ENCODE data around the gene FAM209B.
"Not testable (repeated sequence)": the region's sequence is repeated elsewhere in the genome, so short reads cannot be mapped to it uniquely, and the experiment has no call there.

Gene FAM209B

DNA sequence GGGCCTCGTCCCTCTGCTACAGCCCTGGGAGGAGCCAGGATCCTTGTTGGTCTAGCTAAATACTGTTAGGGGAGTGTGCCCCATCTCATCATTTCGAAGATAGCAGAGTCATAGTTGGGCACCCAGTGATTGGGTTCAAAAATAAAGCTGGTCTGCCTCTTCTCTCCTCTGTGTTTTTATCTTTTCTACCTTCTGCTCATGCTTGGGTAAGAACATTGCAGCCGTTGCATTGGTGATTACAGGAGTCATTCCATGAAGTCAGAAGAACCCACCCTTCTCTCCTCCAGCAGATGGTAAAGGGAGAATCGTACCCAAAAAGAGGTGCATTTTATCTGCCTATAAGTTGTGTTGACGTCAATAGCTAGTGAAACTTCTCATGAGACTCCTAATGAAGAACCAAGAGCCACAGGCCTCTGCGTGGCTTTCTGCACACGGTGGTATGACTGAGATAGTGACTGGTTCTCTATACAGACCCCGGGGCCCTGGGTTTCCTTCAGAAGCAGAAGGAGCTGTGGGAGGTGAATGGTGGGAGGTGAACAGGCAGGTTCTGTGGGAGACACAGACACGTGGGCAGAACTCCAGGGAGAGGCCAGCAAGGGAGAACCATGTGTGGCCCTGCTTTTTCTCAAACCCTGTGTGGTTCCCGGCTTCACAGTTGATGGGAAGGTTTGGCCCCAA, 14.2 kb upstream of the FAM209B start:
- H3K27me3 Mint-ChIP-seq: no peaks in the 10 kb centered on the region
- no peak overlapping the region for H3K27ac Mint-ChIP-seq
- peaks cover 36% of the 10 kb centered on the region for H3K9me3 Mint-ChIP-seq
- intact Hi-C loops (cut with micrococcal nuclease): no loop called here
- no peaks in the 10 kb centered on the region for H3K4me1 Mint-ChIP-seq (ENCODE audit: low read depth)
- H3K4me3 Mint-ChIP-seq: no peak overlapping the region
- H3K36me3 Mint-ChIP-seq (ENCODE audit: low read depth): peaks cover 78% of the 10 kb centered on the region

DNA sequence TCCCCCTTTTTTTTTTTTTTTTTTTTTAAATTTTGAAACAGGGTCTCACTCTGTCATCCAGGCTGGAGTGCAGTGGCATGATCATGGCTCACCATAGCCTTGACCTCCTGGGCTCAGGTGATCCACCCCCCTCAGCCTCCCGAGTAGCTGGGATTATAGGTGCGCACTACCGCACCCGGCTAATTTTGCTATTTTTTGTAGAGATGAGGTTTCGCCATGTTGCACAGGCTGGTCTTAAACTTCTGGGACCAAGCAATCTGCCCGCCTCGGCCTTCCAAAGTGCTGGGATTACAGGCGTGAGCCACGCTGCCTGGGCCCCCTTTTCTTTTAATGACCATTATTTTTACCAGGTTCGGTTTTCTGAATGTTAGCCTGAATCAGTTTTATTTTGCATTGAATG, 13.5 kb upstream of the FAM209B start:
- H3K27me3 Mint-ChIP-seq: no peaks in the 10 kb centered on the region
- H3K4me3 Mint-ChIP-seq: no peak overlapping the region
- peaks cover 71% of the 10 kb centered on the region for H3K36me3 Mint-ChIP-seq (ENCODE audit: low read depth)
- H3K4me1 Mint-ChIP-seq (ENCODE audit: low read depth): no peaks in the 10 kb centered on the region
- H3K27ac Mint-ChIP-seq: no peak overlapping the region
- H3K9me3 Mint-ChIP-seq: peaks cover 36% of the 10 kb centered on the region
- intact Hi-C loops (cut with micrococcal nuclease): no loop called here

DNA sequence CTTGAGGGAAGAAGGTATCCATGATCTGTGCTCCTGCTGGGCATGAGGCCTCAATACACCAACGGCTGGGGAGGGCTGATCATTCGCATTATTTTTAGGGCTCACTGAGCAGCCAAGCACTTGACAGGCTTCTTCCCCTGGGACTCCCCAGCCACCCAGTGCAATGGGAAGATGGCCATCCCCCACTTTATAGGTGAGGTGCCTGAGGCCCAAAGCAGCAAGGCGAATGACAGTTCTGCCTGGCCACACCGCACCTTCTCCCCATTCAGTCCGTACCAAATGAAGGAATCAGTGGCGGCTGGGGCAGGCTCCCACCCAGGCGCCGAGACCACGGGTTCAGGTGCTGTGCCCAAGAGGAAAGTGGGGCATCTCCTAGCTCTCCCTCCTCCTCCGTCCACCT, 12.9 kb upstream of the FAM209B start:
- no peak overlapping the region for H3K27ac Mint-ChIP-seq
- H3K4me1 Mint-ChIP-seq (ENCODE audit: low read depth): no peaks in the 10 kb centered on the region
- H3K36me3 Mint-ChIP-seq (ENCODE audit: low read depth): peaks cover 65% of the 10 kb centered on the region
- peaks cover 36% of the 10 kb centered on the region for H3K9me3 Mint-ChIP-seq
- intact Hi-C loops (cut with micrococcal nuclease): no loop called here
- no peaks in the 10 kb centered on the region for H3K27me3 Mint-ChIP-seq
- no peak overlapping the region for H3K4me3 Mint-ChIP-seq

DNA sequence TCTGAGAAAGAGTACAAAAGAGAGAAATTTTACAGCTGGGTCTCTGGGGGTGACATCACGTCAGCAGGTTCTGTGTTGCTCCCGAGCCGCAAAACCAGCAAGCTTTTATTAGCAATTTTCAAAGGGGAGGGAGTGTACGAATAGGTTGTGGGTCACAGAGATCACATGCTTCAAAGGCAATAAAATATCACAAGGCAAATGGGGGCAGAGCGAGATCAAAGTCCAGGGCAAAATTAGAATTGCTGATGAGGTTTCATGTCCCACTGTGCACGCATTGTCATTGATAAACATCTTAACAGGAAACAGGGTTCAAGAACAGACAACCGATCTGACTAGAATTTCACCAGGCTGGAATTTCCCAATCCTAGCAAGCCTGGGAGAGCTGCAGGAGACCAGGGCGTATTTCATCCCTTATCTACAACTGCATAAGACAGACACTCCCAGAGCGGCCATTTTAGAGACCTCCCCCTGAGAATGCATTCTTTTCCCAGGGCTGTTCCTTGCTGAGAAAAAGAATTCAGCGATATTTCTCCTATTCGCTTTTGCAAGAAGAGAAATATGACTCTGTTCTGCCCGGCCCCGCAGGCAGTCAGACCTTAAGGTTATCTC, 12.2 kb upstream of the FAM209B start:
- H3K4me3 Mint-ChIP-seq; H3K27me3 Mint-ChIP-seq; intact Hi-C loops (cut with micrococcal nuclease); H3K4me1 Mint-ChIP-seq (ENCODE audit: low read depth); H3K27ac Mint-ChIP-seq: not testable (repeated sequence)
- Mint-ChIP-seq H3K36me3 (ENCODE audit: low read depth) (peaks cover 58% of the 10 kb centered on the region), H3K9me3 (peaks cover 36% of the 10 kb centered on the region)

DNA sequence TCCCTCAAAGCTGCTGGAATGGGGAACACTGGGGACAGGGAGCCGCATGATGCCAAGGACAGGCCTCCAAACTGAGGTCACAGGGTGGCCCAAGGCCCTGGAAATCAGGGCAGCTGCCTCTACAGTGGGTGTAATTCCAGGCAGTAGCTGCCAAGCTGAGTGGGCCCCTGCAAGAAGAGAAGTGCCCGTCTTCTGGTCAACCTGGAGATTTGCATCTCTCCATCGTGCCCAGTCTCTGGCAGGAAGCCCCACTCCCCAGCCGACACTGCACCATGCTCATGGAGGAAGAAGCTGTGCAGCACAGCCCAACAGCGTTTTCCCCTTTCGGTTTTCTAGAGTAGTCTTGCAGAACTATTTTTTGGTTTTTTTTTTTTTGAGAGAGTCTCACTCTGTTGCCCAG, 10.7 kb upstream of the FAM209B start:
- no peaks in the 10 kb centered on the region for H3K27me3 Mint-ChIP-seq
- H3K9me3 Mint-ChIP-seq: peaks cover 36% of the 10 kb centered on the region
- no peak overlapping the region for H3K4me3 Mint-ChIP-seq
- H3K4me1 Mint-ChIP-seq (ENCODE audit: low read depth): no peaks in the 10 kb centered on the region
- no peak overlapping the region for H3K27ac Mint-ChIP-seq
- H3K36me3 Mint-ChIP-seq (ENCODE audit: low read depth): peaks cover 45% of the 10 kb centered on the region
- intact Hi-C loops (cut with micrococcal nuclease): no loop called here

DNA sequence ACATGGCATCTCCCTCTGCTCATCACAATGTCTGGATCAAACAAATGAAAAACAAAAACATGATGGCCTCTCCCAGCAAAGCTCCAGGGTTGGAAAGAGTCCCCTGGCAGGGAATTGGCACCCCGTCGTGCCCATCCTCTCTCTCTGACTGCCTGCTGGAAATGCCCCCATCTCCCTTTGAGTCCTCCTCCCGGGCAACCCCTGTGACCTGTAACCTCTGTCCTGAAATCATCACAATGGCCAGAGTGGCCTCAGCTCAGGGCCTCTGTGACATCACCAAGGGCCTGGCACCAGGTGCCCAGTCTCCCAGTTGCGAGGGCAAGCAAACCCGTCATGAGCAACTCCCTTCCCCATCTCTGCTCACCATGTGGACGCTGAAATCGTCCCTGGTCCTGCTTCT, 8.6 kb upstream of the FAM209B start, which contains the start of gene FAM209A:
FAM209A (plus strand) TSS at position 301 of the 400 bp plus-strand sequence; CDS start at position 366, 65 bp downstream.
- H3K4me1 Mint-ChIP-seq (ENCODE audit: low read depth); H3K27ac Mint-ChIP-seq; intact Hi-C loops (cut with micrococcal nuclease); H3K4me3 Mint-ChIP-seq; H3K27me3 Mint-ChIP-seq: not testable (repeated sequence)
- peaks cover 23% of the 10 kb centered on the region for H3K36me3 Mint-ChIP-seq (ENCODE audit: low read depth)
- peaks cover 17% of the 10 kb centered on the region for H3K9me3 Mint-ChIP-seq

DNA sequence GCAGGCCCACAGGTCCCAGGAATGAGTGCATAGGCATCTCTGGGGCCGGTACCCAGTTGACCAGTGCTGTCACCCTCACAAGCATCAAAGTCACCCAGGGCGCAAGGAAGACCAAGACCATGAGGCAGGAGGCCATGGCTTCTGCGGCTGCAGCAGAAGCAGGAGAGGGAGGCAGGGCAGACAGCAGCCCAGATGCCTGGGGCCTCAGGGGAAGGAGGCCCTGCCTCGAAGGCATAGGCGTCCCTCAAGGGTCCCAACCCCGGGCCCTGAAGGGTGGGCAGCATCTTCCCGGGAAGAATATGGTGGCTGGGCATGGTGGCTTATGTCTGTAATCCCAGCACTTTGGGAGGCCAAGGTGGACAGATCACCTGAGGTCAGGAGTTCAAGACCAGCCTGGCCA, 5.5 kb upstream of the FAM209B start:
- Mint-ChIP-seq H3K4me1 (ENCODE audit: low read depth) (no peaks in the 10 kb centered on the region), H3K27me3 (no peaks in the 10 kb centered on the region), H3K4me3 (no peak overlapping the region), H3K36me3 (ENCODE audit: low read depth) (no peaks in the 10 kb centered on the region), H3K27ac (no peak overlapping the region), H3K9me3 (no peaks in the 10 kb centered on the region)
- intact Hi-C loops (cut with micrococcal nuclease): no loop called here

DNA sequence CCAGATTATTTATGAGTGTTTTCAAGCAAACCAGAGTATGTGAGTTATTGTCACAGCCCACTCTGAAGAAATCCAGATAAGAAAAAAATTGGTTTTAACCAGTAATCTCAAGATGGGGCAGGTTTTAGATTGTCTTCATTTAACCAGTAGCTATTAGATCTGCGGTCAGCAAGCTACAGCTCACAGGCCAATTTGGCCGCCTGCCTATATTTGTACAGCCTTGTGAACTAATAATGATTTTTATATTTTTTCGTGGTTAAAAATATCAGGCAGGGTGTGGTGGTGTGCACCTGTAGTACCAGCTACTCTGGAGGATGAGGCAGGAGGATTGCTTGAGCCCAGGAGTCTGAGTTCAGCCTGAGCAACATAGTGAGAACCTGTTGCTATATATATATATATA, 5.0 kb downstream of the FAM209B start:
- H3K36me3 Mint-ChIP-seq (ENCODE audit: low read depth): no peaks in the 10 kb centered on the region
- H3K4me1 Mint-ChIP-seq (ENCODE audit: low read depth): no peaks in the 10 kb centered on the region
- H3K27me3 Mint-ChIP-seq: no peaks in the 10 kb centered on the region
- H3K9me3 Mint-ChIP-seq: no peaks in the 10 kb centered on the region
- H3K4me3 Mint-ChIP-seq: no peak overlapping the region
- intact Hi-C loops (cut with micrococcal nuclease): no loop called here
- no peak overlapping the region for H3K27ac Mint-ChIP-seq

DNA sequence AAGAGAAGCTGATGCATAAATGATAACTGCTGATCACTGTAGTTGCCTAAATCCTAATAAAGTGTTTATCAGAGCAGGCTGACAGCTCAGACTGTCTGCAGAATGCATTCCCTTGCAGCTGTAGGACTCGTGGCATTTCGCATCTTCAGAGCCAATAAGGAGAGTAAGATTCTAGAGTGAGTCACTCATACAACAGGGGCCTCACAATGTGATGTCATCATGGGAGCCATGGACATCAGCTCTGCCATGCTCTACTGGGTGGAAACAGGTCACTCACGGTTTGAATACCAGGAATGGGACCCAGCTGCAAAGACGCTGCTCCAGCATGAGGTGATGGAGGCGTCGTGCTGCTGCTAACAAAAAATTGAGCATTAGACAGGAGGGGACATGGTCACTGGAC, 7.4 kb downstream of the FAM209B start:
- H3K4me1 Mint-ChIP-seq (ENCODE audit: low read depth): no peaks in the 10 kb centered on the region
- H3K4me3 Mint-ChIP-seq: no peak overlapping the region
- no peaks in the 10 kb centered on the region for H3K27me3 Mint-ChIP-seq
- no peak overlapping the region for H3K27ac Mint-ChIP-seq
- no peaks in the 10 kb centered on the region for H3K36me3 Mint-ChIP-seq (ENCODE audit: low read depth)
- intact Hi-C loops (cut with micrococcal nuclease): no loop called here
- H3K9me3 Mint-ChIP-seq: no peaks in the 10 kb centered on the region

DNA sequence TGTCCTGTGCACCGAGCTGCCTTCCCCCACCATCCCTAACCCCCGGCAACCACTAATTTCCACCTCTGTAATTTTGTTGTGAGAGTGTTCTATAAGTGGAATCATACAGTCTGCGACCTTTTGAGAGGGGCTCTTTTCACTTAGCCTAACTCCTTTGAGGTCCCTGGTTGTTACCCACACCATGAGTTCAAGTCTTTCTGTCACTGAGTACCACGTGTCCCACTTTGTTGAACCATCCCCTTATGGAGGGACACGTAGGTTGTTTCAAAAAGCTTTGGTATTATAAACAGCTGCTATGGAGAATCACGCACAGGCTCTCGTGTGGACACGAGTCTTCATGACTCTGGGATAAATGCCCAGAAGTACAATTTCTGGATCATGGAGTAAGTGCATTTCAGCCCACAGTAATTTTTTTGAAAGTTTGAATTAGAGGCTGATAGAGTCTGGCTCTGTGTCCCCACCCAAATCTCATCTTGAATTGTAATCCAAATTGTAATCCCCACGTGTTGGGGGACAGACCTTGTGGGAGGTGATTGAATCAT, 9.5 kb downstream of the FAM209B start:
- no peak overlapping the region for H3K27ac Mint-ChIP-seq
- H3K4me1 Mint-ChIP-seq (ENCODE audit: low read depth): no peaks in the 10 kb centered on the region
- H3K9me3 Mint-ChIP-seq: no peaks in the 10 kb centered on the region
- no peak overlapping the region for H3K4me3 Mint-ChIP-seq
- no peaks in the 10 kb centered on the region for H3K36me3 Mint-ChIP-seq (ENCODE audit: low read depth)
- intact Hi-C loops (cut with micrococcal nuclease): no loop called here
- no peaks in the 10 kb centered on the region for H3K27me3 Mint-ChIP-seq

DNA sequence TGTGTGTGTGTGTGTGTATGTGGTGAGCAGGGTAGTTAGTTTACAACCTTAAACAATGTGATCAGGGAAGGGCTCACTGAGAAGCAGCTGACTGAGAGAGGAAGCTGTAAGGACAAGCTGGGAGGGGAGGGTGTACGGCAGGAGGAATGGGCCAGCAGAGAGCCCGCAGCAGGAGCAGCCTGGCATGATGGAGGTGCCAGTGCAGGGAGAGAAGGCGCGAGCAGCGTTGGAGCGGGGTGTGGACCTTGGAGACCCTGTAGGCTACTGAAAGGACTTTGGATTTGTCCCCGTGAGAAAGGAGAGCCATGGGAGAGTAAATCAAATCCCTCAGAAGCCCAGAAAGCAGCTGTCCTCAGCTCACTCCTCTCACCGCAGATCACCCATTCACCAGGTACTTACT, 18.5 kb downstream of the FAM209B start:
- Mint-ChIP-seq H3K4me3 (no peak overlapping the region), H3K9me3 (no peaks in the 10 kb centered on the region), H3K27me3 (peaks cover 2% of the 10 kb centered on the region), H3K4me1 (ENCODE audit: low read depth) (peaks cover 33% of the 10 kb centered on the region), H3K27ac (peak overlapping the region; percentile 50), H3K36me3 (ENCODE audit: low read depth) (no peaks in the 10 kb centered on the region)
- intact Hi-C loops (cut with micrococcal nuclease): loop anchor here (5.0 to 10.0 kb wide), 3 partner anchors 443 to 796 kb away; no protein-coding TSS in a partner anchor

DNA sequence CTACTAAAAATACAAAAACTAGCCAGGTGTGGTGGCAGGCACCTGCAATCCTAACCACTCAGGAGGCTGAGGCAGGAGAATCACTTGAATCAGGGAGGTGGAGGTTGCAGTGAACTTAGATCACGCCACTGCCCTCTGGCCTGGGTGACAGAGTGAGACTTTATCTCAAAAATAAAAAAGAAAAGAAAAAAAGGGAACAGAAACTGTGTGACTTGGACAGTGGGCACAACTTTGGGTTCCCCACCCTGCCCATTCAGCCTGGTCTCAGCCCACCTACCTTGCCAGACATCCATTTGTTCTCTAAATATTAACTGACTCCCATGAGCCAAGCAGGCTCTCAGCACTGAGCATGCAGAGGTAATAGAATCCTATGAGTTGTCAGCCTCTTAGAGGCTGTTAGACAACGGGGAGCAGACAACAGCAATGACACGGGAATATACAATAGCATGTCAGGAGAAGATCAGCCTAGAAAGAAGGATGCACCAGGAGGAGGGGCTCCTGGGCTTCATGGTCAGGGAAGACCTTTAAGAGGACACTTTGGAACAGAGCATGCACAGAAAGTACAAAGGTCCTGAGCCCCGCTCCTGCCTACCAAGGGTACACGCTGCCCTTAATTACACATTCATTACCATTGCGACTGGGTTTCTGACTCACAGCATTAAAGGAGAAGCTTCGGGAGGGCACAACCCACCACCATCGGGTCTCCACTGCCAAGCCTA, 20.0 kb downstream of the FAM209B start:
- H3K36me3 Mint-ChIP-seq (ENCODE audit: low read depth): no peaks in the 10 kb centered on the region
- peaks cover 2% of the 10 kb centered on the region for H3K27me3 Mint-ChIP-seq
- intact Hi-C loops (cut with micrococcal nuclease): loop anchor here (5.0 to 10.0 kb wide), 3 partner anchors 442 to 794 kb away; no protein-coding TSS in a partner anchor
- H3K27ac Mint-ChIP-seq: peak overlapping the region; percentile 60
- no peaks in the 10 kb centered on the region for H3K9me3 Mint-ChIP-seq
- H3K4me3 Mint-ChIP-seq: no peak overlapping the region
- H3K4me1 Mint-ChIP-seq (ENCODE audit: low read depth): peaks cover 33% of the 10 kb centered on the region

DNA sequence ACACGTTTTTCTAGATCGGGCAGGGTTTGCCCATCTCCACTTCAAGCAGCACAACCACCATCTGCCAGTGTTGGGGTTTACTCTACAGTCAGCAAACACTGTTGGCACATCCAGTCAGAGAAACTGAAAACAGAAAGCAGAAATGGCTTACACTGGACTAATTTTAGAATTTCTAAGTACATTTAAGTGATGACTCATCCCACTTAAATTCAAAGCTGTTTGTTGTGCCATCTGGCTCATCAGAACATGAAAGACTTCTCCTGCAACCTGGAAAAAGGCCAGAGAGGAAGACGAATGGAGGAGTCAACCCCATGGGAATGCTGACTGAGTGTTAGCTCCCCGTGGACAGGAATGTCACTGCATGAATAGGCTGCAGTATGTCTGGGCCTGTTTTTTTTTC, 21.8 kb downstream of the FAM209B start:
- Mint-ChIP-seq H3K27me3 (peaks cover 7% of the 10 kb centered on the region), H3K9me3 (no peaks in the 10 kb centered on the region), H3K4me1 (ENCODE audit: low read depth) (peaks cover 33% of the 10 kb centered on the region), H3K27ac (peak overlapping the region; percentile 78), H3K4me3 (no peak overlapping the region), H3K36me3 (ENCODE audit: low read depth) (no peaks in the 10 kb centered on the region)
- intact Hi-C loops (cut with micrococcal nuclease): loop anchor here (5.0 to 10.0 kb wide), 3 partner anchors 440 to 792 kb away; no protein-coding TSS in a partner anchor

DNA sequence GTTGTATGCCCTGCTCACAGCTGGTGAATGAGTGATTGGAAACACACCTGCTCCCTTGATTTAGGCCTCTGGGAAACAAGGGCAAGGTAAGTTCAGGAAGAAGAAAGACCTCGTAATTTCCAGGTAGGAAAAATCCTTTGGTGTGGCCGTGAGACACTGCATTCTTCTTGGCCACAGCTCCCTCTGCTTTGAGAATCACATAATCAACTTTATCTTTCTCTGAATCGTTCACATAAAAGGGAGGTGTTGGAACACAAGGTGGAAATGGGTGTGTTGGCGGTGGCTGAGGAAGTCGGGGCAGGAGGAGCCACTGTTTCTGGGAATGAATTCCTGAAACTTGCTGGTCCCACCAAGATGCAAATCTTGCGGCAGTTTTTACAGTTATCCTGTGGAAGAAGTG, 25.9 kb downstream of the FAM209B start:
- Mint-ChIP-seq H3K27ac (no peak overlapping the region), H3K27me3 (peaks cover 7% of the 10 kb centered on the region), H3K4me1 (ENCODE audit: low read depth) (peaks cover 11% of the 10 kb centered on the region), H3K9me3 (no peaks in the 10 kb centered on the region), H3K4me3 (no peak overlapping the region), H3K36me3 (ENCODE audit: low read depth) (no peaks in the 10 kb centered on the region)
- intact Hi-C loops (cut with micrococcal nuclease): loop anchor here (10.0 kb wide), 1 partner anchor 436 kb away; no protein-coding TSS in a partner anchor
